Measurements from ENCODE around the gene POMT1.
"Not testable (repeated sequence)": the region's sequence is repeated elsewhere in the genome, so short reads cannot be mapped to it uniquely, and the experiment has no call there.

Gene POMT1

DNA sequence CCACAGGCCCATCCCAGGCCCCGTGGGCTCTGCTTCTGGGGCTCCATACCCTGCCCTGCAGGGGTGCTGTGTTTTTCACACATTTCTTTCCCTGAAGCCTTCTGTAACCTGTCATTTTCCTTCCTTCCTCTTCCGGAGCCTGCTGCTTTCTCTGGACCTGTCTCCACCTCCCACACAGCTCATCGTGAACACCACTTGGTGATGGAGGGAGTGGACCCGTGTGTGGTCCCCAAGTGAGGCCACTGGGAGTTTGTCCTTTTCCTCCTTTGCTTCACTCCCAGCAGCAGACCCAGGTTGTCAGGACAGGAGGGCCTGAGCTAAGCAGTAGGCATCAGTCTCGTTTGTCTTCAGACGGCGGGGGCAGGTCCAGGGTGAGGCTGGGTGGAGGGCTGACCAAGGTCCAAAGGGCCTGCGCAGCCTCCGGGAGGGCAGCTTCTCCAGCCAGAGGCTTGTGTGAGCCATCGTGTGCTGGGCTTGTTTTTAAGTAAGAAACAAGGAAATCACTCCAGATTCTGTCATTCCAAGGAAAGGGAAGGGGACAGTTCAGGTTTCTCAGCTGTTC lies 5.8 kb upstream of the POMT1 start:
- H3K27ac Mint-ChIP-seq: no peak overlapping the region
- DNase-seq (ENCODE audit: low spot score): no peak
- H3K27me3 Mint-ChIP-seq (ENCODE audit: low read depth): no peaks in the 10 kb centered on the region
- H3K4me1 Mint-ChIP-seq (ENCODE audit: low read depth): peaks cover 27% of the 10 kb centered on the region
- H3K9me3 Mint-ChIP-seq: no peaks in the 10 kb centered on the region
- H3K36me3 Mint-ChIP-seq (ENCODE audit: low read depth): peaks cover 53% of the 10 kb centered on the region
- H3K4me3 Mint-ChIP-seq: no peak overlapping the region

DNA sequence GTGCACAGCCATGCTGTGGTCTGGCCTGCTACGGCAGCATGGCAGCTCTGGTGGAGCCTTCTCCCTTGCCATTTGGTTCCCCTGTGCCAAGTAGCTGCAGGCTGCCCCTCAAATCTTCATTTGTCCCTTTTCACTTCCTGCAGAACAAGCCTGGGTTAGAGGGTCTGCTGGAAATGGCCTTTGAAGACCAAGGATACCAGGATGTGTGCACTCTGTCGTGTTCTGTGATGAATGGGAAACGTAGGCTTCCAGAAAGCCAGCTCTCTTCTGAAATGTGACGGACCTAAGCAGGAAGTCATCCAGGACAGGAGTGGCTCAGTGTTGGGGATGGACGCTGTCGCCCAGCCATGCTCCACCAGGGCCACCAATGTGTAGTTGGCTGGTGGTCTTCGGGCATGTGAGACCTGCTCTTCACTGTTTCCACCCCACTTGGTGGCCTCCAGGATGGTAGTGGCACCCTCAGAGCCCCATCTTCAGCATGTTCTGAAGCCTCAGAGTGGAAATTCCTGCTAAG lies 3.4 kb upstream of the POMT1 start:
- peak overlapping the region; percentile 94 for H3K27ac Mint-ChIP-seq
- peaks cover 37% of the 10 kb centered on the region for H3K36me3 Mint-ChIP-seq (ENCODE audit: low read depth)
- H3K4me1 Mint-ChIP-seq (ENCODE audit: low read depth): peaks cover 32% of the 10 kb centered on the region
- no peak overlapping the region for H3K4me3 Mint-ChIP-seq
- H3K9me3 Mint-ChIP-seq: no peaks in the 10 kb centered on the region
- H3K27me3 Mint-ChIP-seq (ENCODE audit: low read depth): no peaks in the 10 kb centered on the region
- no peak for DNase-seq (ENCODE audit: low spot score)

DNA sequence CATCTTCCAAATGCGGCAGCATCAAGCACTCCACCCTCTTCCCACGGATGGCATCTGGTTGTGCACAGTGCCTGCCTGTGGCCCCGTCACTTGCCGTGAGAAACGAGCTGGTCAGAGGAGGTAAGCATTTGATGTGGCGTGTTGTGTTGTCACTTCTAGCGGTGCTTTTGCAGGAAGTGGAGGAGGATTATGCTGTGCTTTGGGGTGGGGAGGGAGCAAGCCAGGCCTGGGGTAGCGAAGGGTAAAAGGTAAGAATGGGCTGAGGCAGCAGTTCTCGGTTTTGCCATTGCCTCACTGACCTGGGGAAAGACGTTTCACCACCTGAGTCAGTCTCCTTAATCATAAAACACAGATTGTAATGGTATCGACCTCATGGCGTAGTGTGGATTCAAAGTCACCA lies 2.3 kb upstream of the POMT1 start:
- DNase-seq (ENCODE audit: low spot score): peak; percentile 80
- Mint-ChIP-seq H3K4me3 (peak overlapping the region; percentile 58), H3K9me3 (no peaks in the 10 kb centered on the region), H3K27me3 (ENCODE audit: low read depth) (no peaks in the 10 kb centered on the region), H3K4me1 (ENCODE audit: low read depth) (peaks cover 36% of the 10 kb centered on the region), H3K27ac (peak overlapping the region; percentile 94), H3K36me3 (ENCODE audit: low read depth) (peaks cover 35% of the 10 kb centered on the region)

DNA sequence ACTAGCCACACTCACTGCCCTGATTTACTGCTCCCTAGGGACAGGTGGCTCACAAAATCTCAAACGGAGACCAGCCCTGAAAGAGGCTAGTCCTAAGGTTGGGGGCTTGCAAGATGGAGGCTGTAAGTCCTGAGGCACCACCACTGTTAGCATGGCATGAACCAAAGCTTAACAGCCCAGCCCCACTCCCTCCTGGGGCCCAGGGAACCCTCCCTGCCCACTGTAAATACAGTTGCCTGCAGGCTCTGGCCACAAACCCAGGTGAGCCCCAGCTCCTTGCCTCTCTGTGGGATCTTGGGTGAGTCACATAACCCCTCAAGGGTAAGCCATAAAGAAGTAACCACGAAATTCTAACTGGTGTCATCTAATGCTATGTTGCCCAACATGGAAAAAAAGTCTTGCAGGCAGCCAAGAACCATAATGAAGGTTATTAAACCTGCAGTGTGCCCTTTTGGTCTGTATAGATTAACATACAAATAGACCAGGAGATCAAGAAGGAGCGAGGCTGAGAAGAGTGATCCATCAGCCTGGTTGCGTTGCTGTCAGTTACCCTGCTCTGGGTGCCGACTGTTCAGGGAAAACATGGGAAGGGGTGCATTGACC lies 1.7 kb upstream of the POMT1 start:
- peak overlapping the region; percentile 58 for H3K4me3 Mint-ChIP-seq
- H3K27me3 Mint-ChIP-seq (ENCODE audit: low read depth): no peaks in the 10 kb centered on the region
- no peaks in the 10 kb centered on the region for H3K9me3 Mint-ChIP-seq
- H3K27ac Mint-ChIP-seq: peak overlapping the region; percentile 94
- DNase-seq (ENCODE audit: low spot score): peak; percentile 65
- H3K36me3 Mint-ChIP-seq (ENCODE audit: low read depth): peaks cover 33% of the 10 kb centered on the region
- peaks cover 36% of the 10 kb centered on the region for H3K4me1 Mint-ChIP-seq (ENCODE audit: low read depth)

DNA sequence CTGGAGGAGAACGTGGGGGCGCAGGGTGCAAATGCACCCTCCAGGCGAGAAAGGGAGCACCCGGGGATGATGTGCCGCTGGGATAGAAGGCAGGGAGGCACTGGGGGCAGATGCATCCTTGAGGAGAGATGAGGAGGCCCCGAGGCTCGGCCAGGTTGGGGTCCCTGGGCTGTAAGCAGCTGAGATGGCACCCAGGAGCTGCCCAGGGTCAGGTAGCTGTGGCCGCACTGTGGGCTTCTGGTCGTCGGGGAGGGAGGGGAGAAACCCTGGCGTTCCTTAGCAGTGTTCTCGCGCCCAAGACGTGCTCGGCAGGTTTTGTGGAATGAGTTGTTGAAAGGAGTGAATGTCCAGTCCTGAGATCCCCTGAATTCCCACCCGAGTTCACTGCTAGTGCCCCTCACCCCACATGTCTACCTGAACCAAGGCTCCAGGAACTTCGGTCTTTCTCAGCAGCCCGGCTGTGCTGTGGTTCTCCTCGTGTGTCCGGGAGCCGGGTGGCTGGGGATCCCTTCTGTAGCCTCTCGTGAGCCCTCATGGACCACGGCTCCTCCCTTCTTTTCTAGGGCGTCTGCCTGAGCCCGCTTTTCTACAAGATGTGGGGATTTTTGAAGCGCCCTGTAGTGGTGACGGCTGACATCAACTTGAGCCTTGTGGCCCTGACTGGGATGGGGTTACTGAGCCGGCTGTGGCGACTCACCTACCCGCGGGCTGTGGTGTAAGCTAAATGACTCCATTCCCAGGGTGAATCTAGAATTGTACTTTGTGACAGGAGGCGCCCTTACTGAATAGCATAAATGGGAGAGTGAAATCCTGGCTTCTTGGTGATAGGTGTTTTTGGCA lies 1.1 kb downstream of the POMT1 start:
- peaks cover 33% of the 10 kb centered on the region for H3K4me1 Mint-ChIP-seq (ENCODE audit: low read depth)

DNA sequence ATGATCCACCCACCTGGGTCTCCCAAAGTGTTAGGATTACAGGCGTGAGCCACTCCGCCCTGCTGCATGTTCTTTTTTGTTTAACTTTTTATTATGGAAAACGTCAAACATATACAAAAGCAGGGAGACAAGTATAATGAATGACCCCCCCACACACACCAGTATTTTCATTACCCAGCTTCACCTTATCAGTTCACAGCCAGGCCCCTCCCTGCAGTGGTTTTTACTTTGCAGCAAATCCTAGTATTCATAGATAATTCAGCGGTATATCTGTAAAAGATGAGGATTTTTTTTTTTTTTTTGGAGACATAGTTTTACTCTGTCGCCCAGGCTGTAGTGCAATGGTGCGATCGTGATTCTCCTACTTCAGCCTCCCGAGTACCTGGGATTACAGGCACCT lies 2.3 kb downstream of the POMT1 start:
- Mint-ChIP-seq H3K36me3 (ENCODE audit: low read depth) (peaks cover 26% of the 10 kb centered on the region), H3K4me3 (peak overlapping the region; percentile 92), H3K9me3 (no peaks in the 10 kb centered on the region), H3K4me1 (ENCODE audit: low read depth) (peaks cover 25% of the 10 kb centered on the region), H3K27me3 (ENCODE audit: low read depth) (no peaks in the 10 kb centered on the region), H3K27ac (no peak overlapping the region)
- no peak for DNase-seq (ENCODE audit: low spot score)

More for the DNA sequence above, 1.1 kb downstream of the POMT1 start:
- Mint-ChIP-seq H3K36me3 (ENCODE audit: low read depth) (peaks cover 28% of the 10 kb centered on the region), H3K27me3 (ENCODE audit: low read depth) (no peaks in the 10 kb centered on the region), H3K4me3 (peak overlapping the region; percentile 92), H3K27ac (peak overlapping the region; percentile 87), H3K9me3 (no peaks in the 10 kb centered on the region)
- DNase-seq (ENCODE audit: low spot score): peak; percentile 83

DNA sequence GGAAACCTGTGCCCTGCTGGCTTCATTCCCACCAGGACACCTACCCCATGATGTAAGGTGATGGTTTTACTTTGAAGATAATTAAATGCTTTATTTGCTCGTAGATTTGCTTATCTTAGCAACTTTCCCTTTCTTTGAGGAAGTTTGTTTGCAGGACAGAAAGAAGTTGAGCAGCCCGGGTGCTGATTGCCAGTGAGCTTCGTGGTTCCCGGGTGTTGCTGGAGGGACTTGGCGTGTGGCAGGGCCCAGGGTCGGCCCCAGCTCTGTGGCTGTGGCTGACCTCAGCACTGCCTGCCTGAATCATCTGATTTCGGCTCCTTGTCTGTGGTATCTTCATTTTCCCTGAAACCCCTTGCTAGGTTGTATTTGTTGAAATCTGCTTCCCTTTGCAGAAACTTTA lies 8.7 kb downstream of the POMT1 start:
- no peak overlapping the region for H3K4me3 Mint-ChIP-seq
- no peak overlapping the region for H3K27ac Mint-ChIP-seq
- peaks cover 32% of the 10 kb centered on the region for H3K36me3 Mint-ChIP-seq (ENCODE audit: low read depth)
- no peaks in the 10 kb centered on the region for H3K4me1 Mint-ChIP-seq (ENCODE audit: low read depth)
- H3K27me3 Mint-ChIP-seq (ENCODE audit: low read depth): no peaks in the 10 kb centered on the region
- H3K9me3 Mint-ChIP-seq: no peaks in the 10 kb centered on the region
- DNase-seq (ENCODE audit: low spot score): no peak

DNA sequence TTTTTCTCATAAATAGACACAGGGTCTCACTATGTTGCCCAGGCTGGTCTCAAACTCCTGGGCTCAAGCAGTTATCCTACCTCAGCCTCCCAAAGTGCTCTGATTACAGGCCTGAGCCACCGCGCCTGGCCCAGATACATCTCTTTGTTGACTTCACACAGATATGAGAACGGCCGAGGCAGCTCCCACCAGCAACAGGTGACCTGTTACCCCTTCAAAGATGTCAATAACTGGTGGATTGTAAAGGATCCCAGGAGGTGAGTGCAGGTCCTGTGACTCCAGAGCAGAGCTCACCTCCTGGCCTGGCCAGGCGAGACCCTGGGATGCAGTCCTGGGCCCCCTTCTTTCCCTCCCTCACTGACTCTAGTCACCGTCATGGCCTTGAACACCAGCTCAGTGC lies 9.2 kb downstream of the POMT1 start:
- DNase-seq (ENCODE audit: low spot score): no peak
- Mint-ChIP-seq H3K27ac (no peak overlapping the region), H3K9me3 (no peaks in the 10 kb centered on the region), H3K4me3 (no peak overlapping the region), H3K36me3 (ENCODE audit: low read depth) (peaks cover 30% of the 10 kb centered on the region), H3K27me3 (ENCODE audit: low read depth) (no peaks in the 10 kb centered on the region), H3K4me1 (ENCODE audit: low read depth) (no peaks in the 10 kb centered on the region)

DNA sequence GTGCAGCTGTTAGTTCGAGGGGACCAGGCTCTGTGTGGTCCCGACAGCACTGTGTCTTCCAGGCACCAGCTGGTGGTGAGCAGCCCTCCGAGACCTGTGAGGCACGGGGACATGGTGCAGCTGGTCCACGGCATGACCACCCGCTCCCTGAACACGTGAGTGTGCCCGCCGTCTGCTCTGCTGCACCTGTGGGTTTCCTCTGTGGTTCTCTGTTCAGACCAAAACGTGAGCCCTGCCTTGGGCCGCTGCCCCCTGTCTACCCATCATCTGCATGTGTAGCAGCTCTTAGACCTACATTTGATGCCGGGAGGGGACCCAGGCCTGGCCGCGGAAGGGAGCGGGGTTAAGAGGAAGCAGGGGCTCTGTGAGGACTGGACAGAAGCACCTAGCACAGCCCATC lies 10.5 kb downstream of the POMT1 start:
- Mint-ChIP-seq H3K9me3 (no peaks in the 10 kb centered on the region), H3K27ac (no peak overlapping the region), H3K4me3 (no peak overlapping the region), H3K4me1 (ENCODE audit: low read depth) (no peaks in the 10 kb centered on the region), H3K36me3 (ENCODE audit: low read depth) (peaks cover 40% of the 10 kb centered on the region), H3K27me3 (ENCODE audit: low read depth) (no peaks in the 10 kb centered on the region)
- DNase-seq (ENCODE audit: low spot score): no peak

DNA sequence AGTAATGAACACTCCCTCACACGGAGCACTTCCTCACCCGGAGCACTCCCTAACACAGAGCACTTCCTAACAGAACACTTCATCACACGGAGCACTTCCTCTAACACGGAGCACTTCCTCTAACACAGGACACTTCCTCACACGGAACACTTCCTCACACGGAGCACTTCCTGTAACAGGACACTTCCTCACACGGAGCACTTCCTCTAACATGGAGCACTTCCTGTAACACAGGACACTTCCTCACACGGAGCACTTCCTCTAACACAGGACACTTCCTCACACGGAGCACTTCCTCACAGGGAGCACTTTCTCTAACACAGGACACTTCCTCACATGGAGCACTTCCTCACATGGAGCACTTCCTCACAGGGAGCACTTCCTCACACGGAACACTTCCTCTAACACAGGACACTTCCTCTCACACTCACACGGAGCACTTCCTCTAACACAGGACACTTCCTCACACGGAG lies 12.9 kb downstream of the POMT1 start:
- H3K9me3 Mint-ChIP-seq; H3K4me1 Mint-ChIP-seq (ENCODE audit: low read depth); H3K27me3 Mint-ChIP-seq (ENCODE audit: low read depth); H3K4me3 Mint-ChIP-seq; H3K27ac Mint-ChIP-seq; DNase-seq (ENCODE audit: low spot score): not testable (repeated sequence)
- H3K36me3 Mint-ChIP-seq (ENCODE audit: low read depth): peaks cover 48% of the 10 kb centered on the region

DNA sequence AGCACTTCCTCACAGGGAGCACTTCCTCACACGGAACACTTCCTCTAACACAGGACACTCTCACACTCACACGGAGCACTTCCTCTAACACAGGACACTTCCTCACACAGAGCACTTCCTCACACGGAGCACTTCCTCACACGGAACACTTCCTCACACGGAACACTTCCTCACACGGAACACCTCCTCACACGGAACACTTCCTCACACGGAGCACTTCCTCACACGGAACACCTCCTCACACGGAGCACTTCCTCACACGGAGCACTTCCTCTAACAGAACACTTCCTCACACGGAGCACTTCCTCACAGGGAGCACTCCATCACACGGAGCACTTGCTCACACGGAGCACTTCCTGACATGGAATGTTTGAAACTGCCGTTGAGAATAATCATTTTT lies 13.4 kb downstream of the POMT1 start:
- Mint-ChIP-seq H3K27me3 (ENCODE audit: low read depth) (no peaks in the 10 kb centered on the region), H3K27ac (no peak overlapping the region), H3K36me3 (ENCODE audit: low read depth) (peaks cover 46% of the 10 kb centered on the region), H3K4me3 (no peak overlapping the region), H3K9me3 (no peaks in the 10 kb centered on the region), H3K4me1 (ENCODE audit: low read depth) (no peaks in the 10 kb centered on the region)
- no peak for DNase-seq (ENCODE audit: low spot score)

DNA sequence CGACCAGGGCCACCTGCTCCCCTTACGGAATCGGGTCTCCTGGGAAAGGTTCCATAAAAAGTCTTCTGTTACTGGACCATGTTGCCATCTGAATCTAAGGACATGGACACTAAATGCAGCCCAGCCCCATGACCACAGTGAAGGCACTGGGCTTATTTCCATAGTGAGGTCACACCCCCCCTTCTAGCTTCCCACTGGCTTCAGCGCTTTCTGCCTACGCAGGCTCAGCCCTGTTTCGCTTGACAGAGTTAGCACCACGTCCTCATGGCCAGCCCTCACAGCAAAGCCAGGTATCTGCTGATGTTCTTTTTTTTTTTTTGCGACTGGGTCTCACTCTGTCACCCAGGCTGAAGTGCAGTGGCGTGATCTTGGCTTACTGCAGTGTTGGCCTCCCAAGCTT lies 14.2 kb downstream of the POMT1 start:
- H3K9me3 Mint-ChIP-seq: no peaks in the 10 kb centered on the region
- H3K4me1 Mint-ChIP-seq (ENCODE audit: low read depth): no peaks in the 10 kb centered on the region
- peaks cover 47% of the 10 kb centered on the region for H3K36me3 Mint-ChIP-seq (ENCODE audit: low read depth)
- no peak for DNase-seq (ENCODE audit: low spot score)
- H3K4me3 Mint-ChIP-seq: no peak overlapping the region
- no peaks in the 10 kb centered on the region for H3K27me3 Mint-ChIP-seq (ENCODE audit: low read depth)
- no peak overlapping the region for H3K27ac Mint-ChIP-seq

DNA sequence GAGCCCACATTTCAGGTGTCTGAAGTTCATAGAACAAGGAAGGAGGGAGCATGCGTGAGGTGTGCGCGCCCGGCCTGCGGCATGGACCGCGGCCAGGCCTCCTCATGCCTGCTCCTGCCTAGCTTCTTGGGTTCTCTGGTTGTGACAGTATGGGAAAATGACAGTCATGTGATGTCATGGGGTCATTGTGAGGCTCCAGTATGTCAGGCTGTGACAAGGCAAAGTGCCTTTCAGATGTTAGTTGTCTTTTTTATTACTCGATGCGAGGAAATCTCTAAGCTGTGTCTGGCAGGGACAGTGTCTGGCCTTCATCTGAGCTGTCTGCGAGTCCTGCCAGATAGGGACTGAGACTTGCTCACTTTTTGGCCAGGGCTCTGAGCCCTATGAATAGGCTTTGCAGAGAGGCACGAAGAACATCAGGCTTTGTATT lies 15.1 kb downstream of the POMT1 start:
- H3K27me3 Mint-ChIP-seq (ENCODE audit: low read depth): no peaks in the 10 kb centered on the region
- H3K4me3 Mint-ChIP-seq: no peak overlapping the region
- peaks cover 45% of the 10 kb centered on the region for H3K36me3 Mint-ChIP-seq (ENCODE audit: low read depth)
- H3K27ac Mint-ChIP-seq: no peak overlapping the region
- no peak for DNase-seq (ENCODE audit: low spot score)
- no peaks in the 10 kb centered on the region for H3K9me3 Mint-ChIP-seq
- no peaks in the 10 kb centered on the region for H3K4me1 Mint-ChIP-seq (ENCODE audit: low read depth)

DNA sequence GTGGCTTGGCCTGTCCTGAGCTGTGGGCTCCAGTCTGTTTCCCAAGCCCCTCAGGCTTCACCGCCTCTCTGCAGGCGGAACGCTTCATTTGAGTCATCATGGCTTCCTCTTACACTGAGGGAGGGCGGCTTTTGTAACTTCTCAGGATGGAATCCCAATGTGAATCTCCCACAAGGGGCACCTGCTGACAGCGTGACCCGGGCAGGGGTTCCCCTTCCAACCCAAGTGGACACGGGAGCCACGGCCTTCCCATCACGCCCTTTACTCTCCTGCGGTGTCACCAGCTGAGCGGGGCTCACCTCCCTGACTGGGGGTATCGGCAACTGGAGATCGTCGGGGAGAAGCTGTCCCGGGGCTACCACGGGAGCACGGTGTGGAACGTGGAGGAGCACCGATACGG lies 15.8 kb downstream of the POMT1 start:
- Mint-ChIP-seq H3K36me3 (ENCODE audit: low read depth) (peaks cover 43% of the 10 kb centered on the region), H3K27ac (no peak overlapping the region), H3K27me3 (ENCODE audit: low read depth) (no peaks in the 10 kb centered on the region), H3K4me1 (ENCODE audit: low read depth) (no peaks in the 10 kb centered on the region), H3K9me3 (no peaks in the 10 kb centered on the region), H3K4me3 (no peak overlapping the region)
- no peak for DNase-seq (ENCODE audit: low spot score)
